Gastrocnemius medialis (tissue), 4 donors: ENCODE data around the gene AHSA1. TPM values are rescaled to one million over a fixed set of nuclear protein-coding genes. Genes with fewer than 3 reads are reported as not detected.
"Not testable (repeated sequence)": the region's sequence is repeated elsewhere in the genome, so short reads cannot be mapped to it uniquely, and the experiment has no call there.

Experiments used
- ATAC-seq, 2 donors: fragments of 150-250 bp; one replicate each; pipeline ENCODE4 v1.9.1; 2016
- DNase-seq, 2 donors: peaks; one replicate each; pipeline ENCODE4 v3.0.0-alpha.2; 2019
- H3K27ac ChIP-seq, 4 donors: fragments of 200-600 bp; sonication (generic); 1 replicate in 1 of 4; 2 replicates in 3 of 4; pipeline ENCODE4 v1.5.1; 2016 to 2018; ENCODE audit warnings: mild to moderate bottlenecking in 2 of 4, moderate library complexity in 1 of 4
- H3K27me3 ChIP-seq, 3 donors: fragments of 200-600 bp; sonication (generic) in 2 of 3; 1 replicate in 1 of 3; 2 replicates in 2 of 3; pipeline versions ENCODE4 v1.5.1 to v1.6.0; 2016 to 2019; ENCODE audit warnings: mild to moderate bottlenecking in 1 of 3, moderate library complexity in 1 of 3
- H3K36me3 ChIP-seq, 2 donors: fragments of 200-600 bp; sonication (generic) in 1 of 2; one replicate each; pipeline ENCODE4 v1.5.1; 2017 to 2018
- H3K4me1 ChIP-seq, 2 donors: fragments of 200-600 bp; sonication (generic) in 1 of 2; one replicate each; pipeline ENCODE4 v1.5.1; 2016 to 2017; ENCODE audit warnings: mild to moderate bottlenecking in 2 of 2
- H3K4me3 ChIP-seq, 4 donors: fragments of 200-600 bp; sonication (generic) in 3 of 4; 1 replicate in 1 of 4; 2 replicates in 3 of 4; pipeline ENCODE4 v1.5.1; 2016 to 2019; ENCODE audit warnings: mild to moderate bottlenecking in 2 of 4
- H3K9me3 ChIP-seq, 3 donors: fragments of 200-600 bp; sonication (generic) in 2 of 3; 1 replicate in 1 of 3; 2 replicates in 2 of 3; pipeline ENCODE4 v1.5.1; 2016 to 2019
- CTCF ChIP-seq, 5 experiments: fragments of 450-650 bp in 3 of 5; fragments of 200-600 bp in 2 of 5; sonication (generic) in 2 of 5; IDR thresholded peaks in 4 of 5; conservative IDR thresholded peaks in 1 of 5; 1 replicate in 4 of 5; 2 replicates in 1 of 5; pipeline ENCODE4 v1.5.1; 2016 to 2019; ENCODE audit warnings: antibody characterized with exemption in 5 of 5, mild to moderate bottlenecking in 3 of 5, moderate library complexity in 3 of 5
- POLR2A ChIP-seq, 2 donors: fragments of 450-650 bp; IDR thresholded peaks; one replicate each; pipeline ENCODE4 v1.6.1; 2017; ENCODE audit warnings: antibody characterized with exemption in 2 of 2, mild to moderate bottlenecking in 2 of 2, moderate library complexity in 2 of 2
- in situ Hi-C, 4 donors: fragments of 200-750 bp; cut with MboI; loops; one replicate each; pipeline versions ENCODE4 v1.15.0 to v1.8.0; 2017; ENCODE audit warnings: low sequenced_read_pairs in 4 of 4
- intact Hi-C: fragments of 100-400 bp; cut with DNase I; formaldehyde crosslinking; loops from one replicate; pipeline ENCODE4 v1.15.1; 2023; ENCODE audit warnings: low total_unique reads
- total RNA-seq, 4 donors: library from RNA; depleted of rRNA; stranded (reverse); fragments of >200 nt; gene quantifications; one replicate each; pipeline versions ENCODE4 v1.1.0 to v1.2.3, GENCODE V29; 2016

AHSA1 gene
- total RNA-seq = 100 to 1,000 TPM; 112 to 200 (median 165) TPM

GRCh38 chr14:77457522-77458248 is at the start of gene AHSA1, which contains the start of gene VIPAS39:
Gene AHSA1 (plus strand): TSS chr14:77458093. CDS start chr14:77458190, 97 bp downstream.
Gene VIPAS39 (minus strand): TSS chr14:77457601. CDS start chr14:77454102, 3,499 bp downstream.
- DNase-seq (peak; percentile 97 to 98), ATAC-seq (peak; percentile 98 to 99)
- peaks cover 0 to 41% of the 10 kb centered on the region in 2 donors for H3K36me3 ChIP-seq
- no peaks in the 10 kb centered on the region for H3K27me3 ChIP-seq
- peak within 1 kb of the TSS; percentile 89 to 97 (median 95) for H3K27ac ChIP-seq
- TF ChIP-seq POLR2A (IDR thresholded peaks at IDR 0.05) (peak; percentile 78 to 82), CTCF (IDR thresholded peaks at IDR 0.05 in 4 of 5, conservative IDR thresholded peaks at IDR 0.05 in 1 of 5) (peak in 1 of 5 experiments; percentile 8)
- H3K4me3 ChIP-seq = peak within 1 kb of the TSS; percentile 90 to 96 (median 94)
- intact Hi-C loops (loop anchor here (1.0 to 5.0 kb wide), 6 partner anchors 136 to 640 kb away; partner anchors contain the start of genes ADCK1, GSTZ1 and SPTLC2), in situ Hi-C loops (loop anchor here (10.0 to 25.0 kb wide), 3 partner anchors 247 to 345 kb away; partner anchors contain the start of genes ALKBH1 (in 4 of the 4) and SLIRP (in 4 of the 4))
- no peaks in the 10 kb centered on the region for H3K9me3 ChIP-seq
- peaks cover 23 to 25% of the 10 kb centered on the region in 2 donors for H3K4me1 ChIP-seq

- no peaks in the 10 kb centered on the region for H3K9me3 ChIP-seq
- TF ChIP-seq CTCF (IDR thresholded peaks at IDR 0.05 in 4 of 5, conservative IDR thresholded peaks at IDR 0.05 in 1 of 5) (no peak), POLR2A (IDR thresholded peaks at IDR 0.05) (no peak)
- in situ Hi-C loops = no loop called here
- no peaks in the 10 kb centered on the region for H3K36me3 ChIP-seq
- H3K27ac ChIP-seq = no peak overlapping the region
- no peak for ATAC-seq
- H3K27me3 ChIP-seq = no peaks in the 10 kb centered on the region
- intact Hi-C loops = no loop called here
- no peaks in the 10 kb centered on the region for H3K4me1 ChIP-seq
- no peak for DNase-seq
- no peak overlapping the region for H3K4me3 ChIP-seq
Observed at GRCh38 chr14:77409131-77409533, 48.8 kb upstream of the AHSA1 start.

- H3K36me3 ChIP-seq, DNase-seq, ATAC-seq, intact Hi-C loops, H3K27ac ChIP-seq, H3K4me3 ChIP-seq, in situ Hi-C loops, H3K9me3 ChIP-seq, H3K4me1 ChIP-seq, H3K27me3 ChIP-seq: not testable (repeated sequence)
Observed at GRCh38 chr14:77415403-77416030, 42.4 kb upstream of the AHSA1 start.

GRCh38 chr14:77416098-77416497 is 41.8 kb upstream of the AHSA1 start:
- H3K9me3 ChIP-seq, DNase-seq, H3K36me3 ChIP-seq, ATAC-seq, H3K27me3 ChIP-seq, in situ Hi-C loops, H3K4me1 ChIP-seq, intact Hi-C loops, H3K4me3 ChIP-seq, H3K27ac ChIP-seq: not testable (repeated sequence)

- no peak for TF ChIP-seq POLR2A (IDR thresholded peaks at IDR 0.05)
- no peak for TF ChIP-seq CTCF (IDR thresholded peaks at IDR 0.05 in 4 of 5, conservative IDR thresholded peaks at IDR 0.05 in 1 of 5)
- no peak for DNase-seq
- Histone ChIP-seq H3K27ac (no peak overlapping the region), H3K4me3 (no peak overlapping the region), H3K36me3 (peaks cover 0 to 14% of the 10 kb centered on the region in 2 donors), H3K9me3 (peaks cover 0 to 5% (median 0%) of the 10 kb centered on the region in 3 donors), H3K4me1 (no peaks in the 10 kb centered on the region), H3K27me3 (no peaks in the 10 kb centered on the region)
- in situ Hi-C loops (no loop called here), intact Hi-C loops (no loop called here)
- ATAC-seq = no peak
Observed at GRCh38 chr14:77416836-77417235, 41.1 kb upstream of the AHSA1 start.
